ENCODE measurements around the gene RAD50.
"Not testable (repeated sequence)": the region's sequence is repeated elsewhere in the genome, so short reads cannot be mapped to it uniquely, and the experiment has no call there.

RAD50 gene

DNA sequence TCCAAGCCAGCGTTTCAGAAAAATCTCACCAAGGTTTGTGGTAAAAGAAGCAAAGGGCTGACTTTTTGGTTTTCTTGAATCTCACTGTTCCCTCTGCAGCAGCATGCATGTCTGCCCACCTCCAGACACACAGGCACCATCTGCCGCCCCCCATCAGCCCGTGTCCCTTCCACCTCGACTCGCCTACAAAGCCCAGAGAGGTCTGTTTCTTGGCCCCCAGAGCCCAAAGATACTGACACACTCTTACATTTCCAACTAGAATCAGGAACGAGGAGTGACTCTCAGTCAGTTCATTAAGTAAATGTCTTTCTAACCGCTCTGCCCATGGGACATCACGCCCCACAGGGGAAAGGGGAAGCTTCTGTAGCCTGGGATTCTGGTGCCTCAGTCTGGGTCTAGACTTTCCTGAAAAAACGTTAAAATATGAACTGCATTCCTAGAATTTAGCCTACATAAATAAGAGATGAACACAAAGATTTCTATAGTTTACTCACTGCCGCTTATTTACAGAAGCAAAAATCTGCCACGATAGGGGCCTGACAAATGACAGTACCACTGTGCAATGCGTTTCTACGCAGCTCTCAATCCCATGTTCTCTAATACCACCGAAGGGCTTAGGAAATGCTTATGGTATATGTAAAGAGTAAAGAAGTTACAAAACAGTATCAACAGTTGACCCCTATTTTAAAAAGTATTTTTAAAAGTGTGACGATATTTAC lies 121.1 kb downstream of the RAD50 start:
- DNase-seq = no peak

DNA sequence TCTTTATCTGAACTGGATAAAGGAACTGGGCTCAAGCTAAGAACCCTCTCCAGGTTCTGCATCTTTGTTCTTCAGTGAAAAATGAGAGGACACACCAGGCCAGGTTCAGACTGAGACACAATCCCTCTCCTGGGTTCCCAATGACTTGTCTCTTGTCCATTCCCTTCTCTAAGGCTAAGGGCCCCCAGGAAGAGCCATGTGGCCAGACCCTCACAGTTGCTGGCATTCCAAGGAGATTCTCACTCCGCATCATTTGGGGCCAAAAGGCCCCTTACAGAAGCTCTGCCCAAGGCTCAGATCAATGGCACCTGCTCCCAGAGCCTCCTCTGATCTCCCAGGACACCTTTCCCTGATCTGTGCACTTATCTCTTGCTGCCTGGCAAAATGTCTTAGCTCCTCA lies 122.0 kb downstream of the RAD50 start:
- no peak for DNase-seq

DNA sequence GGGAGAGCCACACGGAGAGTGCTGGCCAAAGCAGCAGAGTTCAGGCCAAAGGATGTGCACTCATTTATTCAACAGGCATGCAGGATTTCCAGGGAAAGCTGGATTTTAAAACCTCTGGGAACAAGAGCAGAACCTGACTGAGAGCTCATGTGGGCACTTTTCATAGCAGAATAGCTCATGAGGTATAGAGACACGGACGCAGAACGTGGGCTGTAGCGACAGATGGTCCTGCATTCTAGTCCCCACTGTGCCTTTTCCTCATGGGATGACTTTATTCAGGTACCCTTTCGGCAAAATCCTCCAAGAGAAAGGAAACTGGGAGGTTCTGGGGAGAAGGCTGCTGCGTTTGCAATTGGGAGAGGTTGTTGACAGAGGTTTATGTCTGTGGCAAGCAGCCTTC lies 122.4 kb downstream of the RAD50 start:
- no peak for DNase-seq

DNA sequence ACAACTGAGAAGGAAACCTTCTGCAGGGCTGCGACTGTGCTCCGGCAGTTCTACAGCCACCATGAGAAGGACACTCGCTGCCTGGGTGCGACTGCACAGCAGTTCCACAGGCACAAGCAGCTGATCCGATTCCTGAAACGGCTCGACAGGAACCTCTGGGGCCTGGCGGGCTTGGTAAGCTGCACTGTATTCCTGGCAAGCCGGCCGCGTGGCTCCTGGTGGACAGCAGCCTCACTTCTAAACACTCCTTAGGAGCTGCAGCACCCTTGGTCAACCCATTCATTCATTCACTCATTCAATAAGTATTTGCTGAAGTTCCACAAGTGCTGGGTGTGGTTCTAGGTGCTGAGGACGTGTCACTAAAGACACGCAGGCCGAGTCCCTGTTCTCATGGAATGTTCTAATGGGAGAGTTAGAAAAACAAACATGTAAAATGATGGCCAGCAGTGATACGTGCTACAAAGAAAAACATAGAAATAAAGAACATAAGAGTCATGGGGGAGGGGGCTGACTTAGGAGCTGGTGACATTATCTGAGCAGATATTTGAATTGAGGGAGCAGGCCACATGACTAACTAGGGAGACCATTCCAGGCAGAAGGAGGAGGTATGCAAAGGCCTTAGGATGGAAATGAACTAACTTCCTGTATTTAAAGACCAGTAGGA lies 123.1 kb downstream of the RAD50 start:
- no peak for DNase-seq

DNA sequence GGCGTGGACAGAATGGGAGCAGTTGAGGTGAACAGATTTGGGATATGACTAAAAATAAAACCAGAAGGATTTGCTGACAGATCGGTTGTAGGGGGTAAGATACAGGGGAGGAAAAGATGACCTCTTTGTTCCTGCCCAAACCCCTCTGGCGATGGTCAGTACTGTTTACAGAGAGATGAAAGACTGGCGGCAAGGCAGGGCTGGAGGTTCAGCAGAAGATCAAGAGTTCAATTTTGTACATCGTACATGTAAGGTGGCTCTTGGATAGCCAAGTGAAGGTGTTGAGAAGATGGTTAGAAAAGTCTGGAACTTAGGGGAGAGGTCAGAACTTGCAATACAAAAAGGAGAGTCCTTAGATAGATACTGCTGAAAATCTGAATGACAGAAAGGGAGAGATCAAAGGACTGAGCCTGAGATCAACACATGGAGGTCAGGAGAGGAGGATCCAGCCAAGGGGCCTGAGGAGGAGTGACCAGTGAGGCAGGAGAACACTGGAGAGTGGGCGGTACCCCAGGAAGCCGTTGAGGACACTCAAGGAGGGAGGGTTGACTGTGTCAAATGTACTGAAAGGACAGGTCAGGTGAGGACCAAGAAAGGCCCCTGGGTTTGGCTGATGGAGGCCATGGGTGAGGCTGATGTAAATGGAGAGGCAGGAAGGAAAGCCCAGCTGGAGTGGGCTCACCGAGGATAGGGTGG lies 124.2 kb downstream of the RAD50 start:
- no peak for DNase-seq

DNA sequence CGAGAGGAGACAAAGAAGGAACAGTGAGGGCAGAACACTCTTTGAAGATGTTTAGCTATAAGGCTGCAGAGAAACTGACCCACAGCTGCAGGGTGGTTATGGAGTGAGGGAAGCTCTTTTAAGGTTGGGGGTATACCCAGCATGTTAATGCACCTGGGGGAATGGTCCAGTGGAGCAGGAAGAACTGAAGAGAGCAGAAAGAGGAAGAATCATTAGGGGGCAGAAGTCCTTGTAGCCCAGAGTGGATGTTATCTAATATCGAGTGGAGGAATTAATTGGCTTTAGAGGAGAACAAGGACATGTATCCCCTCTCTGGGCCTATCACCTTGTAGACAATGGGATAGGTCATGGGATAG lies 124.7 kb downstream of the RAD50 start:
- DNase-seq = no peak

DNA sequence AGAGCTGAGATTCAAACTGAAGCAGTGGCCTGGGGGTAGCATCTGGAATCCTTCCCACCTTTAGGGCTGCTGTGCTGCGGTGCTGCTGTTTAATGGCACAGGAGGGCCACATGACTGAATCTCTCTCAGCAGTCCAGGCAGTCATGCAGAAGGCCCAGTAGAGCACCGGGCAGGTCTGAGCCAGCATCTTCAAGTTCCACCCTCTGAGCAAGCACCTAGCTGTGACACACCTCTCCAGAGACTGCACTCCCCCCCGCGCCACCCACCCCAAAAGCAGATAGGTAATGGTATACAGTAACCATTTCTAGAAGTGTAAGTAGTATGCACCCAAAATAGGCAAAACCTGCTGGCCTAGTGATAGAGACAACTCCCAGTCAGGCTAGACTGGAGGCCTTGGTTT lies 125.2 kb downstream of the RAD50 start:
- DNase-seq = no peak

DNA sequence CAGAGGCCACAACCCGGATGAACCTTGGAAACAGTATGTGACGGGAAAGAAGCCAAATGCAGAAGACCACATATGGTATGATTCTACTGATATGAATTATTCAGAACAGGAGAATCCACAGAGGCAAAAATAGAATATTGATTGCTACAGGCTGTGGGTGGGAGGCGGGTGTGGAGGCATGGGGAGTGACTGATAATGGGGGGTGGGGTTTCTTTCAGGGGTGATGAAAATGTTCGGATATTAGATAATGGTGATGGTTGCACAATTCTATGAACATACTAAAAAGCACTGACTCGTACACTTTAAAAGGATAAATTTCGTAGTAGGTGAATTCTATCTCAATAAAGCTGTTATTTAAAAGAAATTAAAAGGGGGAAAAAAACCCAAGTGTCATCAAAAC lies 127.7 kb downstream of the RAD50 start:
- no peak for DNase-seq

DNA sequence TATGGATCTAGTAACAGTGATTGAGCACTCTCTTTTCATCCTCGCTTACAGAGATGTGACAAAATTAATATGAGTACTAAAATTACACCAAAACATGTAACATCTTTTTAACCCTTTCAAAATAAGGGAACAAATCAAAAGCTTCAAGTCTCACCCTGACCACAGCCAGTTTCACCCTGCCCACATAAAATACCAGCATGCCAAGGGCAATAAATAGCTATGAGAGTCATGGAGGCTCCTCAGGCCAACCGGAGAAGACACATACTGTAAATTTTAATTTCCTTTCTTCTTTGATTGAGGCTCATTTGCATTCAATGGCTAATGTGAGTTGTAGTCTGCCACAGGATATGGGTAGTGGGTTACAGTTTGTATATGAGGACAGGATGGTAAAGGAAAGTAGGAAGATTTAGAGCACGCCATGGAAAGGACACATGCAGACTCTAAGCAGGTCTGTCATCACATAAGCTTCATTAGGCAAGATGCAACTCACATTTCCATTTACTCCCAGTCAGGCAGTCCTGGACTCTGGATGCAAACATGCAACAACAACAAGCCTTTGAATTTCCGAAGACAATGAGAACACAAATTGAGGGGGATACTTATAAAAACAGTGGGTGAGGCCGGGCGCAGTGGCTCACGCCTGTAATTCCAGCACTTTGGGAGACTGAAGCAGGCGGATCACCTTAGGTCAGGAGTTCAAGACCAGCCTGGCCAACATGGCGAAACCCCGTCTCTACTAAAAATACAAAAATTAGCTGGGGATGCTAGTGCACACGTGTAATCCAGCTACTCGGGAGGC lies 128.3 kb downstream of the RAD50 start:
- no peak for DNase-seq

DNA sequence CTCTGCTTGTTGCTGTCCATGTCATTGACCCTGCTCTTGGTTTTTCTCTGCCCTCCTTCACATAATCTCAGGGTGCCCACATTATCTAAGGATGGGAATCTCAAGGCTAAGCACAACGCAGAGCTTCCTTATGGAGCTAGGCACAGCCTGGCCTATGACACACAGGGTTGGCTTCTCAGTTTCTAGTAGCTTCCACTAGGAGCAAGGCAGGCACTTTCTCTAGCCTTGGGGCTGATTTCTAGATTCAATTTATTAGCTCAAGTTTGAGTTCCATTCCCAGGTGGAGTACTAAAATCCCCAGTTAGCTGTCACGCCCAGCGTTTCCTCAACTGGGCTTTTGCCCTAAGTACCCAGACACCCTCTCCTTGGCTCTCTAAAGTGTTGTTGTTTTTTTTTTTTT lies 129.4 kb downstream of the RAD50 start:
- DNase-seq = no peak

DNA sequence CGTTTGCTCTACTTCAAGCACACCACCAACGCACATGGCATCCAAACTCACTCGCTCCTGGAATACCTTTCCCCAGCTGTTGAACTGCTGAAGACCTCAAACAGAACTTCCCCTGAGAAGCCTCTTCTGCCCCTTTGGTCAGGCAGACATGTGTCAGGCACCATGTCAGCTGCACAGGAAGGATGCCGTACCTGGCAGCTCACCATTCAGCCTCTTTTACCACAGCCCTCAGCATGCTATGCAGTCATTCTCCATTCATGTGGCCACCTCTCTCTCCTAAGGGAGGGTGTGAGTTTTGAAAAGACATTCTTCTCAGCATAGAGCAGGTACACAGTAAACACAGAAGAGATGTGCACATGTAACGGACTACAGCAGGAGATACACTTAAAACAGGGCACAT lies 131.2 kb downstream of the RAD50 start:
- no peak for DNase-seq

DNA sequence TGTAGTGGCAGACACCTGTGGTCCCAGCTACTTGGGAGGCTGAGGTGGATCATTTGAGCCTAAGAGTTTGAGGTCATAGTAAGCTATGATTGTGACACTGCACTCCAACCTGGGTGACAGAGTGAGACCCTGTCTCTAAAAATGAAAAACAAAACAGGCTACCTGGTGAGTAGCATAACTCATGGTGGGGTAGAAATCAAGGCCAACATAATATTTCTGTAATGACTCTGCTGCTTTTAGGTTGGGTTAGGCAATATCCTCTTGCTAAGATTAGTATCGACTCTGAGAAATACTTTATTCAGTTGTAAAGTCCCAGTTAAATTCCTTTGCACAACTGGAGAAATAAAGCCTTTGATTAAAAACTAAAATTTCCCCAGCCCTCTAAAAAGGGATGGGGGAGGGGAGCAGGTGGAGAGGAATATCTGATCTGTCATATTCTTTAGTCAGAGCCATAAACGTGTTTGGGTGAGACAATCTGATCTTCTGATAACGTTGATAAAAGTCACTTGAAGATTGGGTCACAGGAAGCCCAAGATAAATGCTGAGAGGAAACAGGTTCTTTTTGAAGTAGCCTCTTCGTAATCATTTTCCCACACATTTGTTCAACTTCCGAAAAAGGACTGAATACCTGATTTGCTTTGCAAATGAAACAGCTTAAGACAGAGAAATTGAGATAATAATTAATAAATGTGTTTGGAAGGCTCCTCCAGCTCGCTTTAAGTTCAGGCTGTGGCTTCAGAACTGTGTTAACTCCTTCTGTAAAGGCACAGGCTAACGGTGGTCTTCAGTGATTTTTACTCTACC lies 132.0 kb downstream of the RAD50 start:
- DNase-seq = no peak

DNA sequence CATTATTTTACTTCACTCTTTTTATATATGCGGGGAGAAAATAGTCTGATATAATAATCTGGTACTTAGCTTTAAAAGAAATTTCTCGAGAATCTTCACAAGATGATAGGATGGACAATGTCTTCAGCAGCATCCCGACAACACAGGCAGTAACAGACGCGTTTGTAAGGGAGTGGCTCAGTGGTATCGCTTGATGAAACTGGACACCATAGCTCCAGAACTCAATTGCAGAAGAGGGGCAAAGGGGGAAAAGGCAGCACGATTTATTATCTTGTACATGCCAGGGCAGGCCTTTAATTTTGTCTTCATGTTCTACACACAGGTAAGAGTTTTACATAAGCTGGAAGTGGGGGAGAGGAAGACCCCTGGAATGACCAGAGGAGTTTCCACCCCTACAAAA lies 132.7 kb downstream of the RAD50 start:
- no peak for DNase-seq

DNA sequence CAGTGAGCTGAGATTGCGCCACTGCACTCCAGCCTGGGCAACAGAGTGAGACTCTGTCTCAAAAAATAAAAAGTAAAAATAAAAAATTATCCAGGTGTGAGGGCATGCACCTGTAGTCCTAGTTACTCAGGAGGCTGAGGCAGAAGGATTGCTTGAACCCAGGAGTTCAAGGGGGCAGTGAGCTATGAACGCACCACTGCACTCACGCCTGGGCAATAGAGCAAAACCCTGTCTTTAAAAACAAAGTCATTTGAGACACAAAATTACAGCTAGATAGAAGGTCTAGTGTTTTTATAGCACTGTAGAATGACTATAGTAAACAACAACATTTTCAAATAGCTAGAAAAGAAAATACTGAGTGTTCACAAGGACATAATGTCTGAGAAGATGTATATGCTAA lies 133.4 kb downstream of the RAD50 start:
- DNase-seq = no peak

DNA sequence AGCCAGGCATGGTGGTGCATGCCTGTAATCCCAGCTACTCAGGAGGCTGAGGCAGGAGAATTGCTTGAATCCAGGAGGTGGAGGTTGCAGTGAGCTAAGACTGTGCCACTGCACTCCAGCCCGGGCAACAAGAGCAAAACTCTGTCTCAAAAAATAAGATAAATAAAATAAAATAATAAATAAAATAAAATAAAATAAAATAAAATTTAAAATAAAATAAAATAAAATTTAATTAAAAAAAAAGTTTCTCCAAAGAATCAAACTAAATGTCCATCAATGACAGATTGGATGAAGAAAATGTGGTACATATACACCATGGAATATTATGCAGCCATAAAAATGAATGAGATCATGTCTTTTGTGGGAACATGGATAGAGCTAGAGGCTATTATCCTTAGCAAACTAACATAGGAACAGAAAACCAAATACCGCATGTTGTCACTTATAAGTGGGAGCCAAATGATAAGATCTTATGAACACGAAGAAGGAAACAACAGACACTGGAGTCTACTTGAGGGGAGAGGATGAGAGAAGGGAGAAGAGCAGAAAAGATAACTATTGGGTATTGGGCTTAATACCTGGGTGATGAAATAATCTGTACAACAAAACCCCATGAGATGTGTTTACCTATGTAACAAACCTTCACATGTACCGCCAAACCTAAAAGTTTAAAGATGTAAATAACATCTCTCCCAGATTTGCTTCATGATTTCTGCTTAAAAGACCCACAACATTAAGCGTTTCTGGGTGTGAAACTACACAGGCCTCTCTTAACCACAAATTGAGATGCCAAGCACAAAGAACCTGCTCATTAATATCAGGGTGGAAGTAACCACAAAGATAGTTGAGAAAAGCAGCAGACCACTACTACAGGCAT lies 135.2 kb downstream of the RAD50 start:
- not testable (repeated sequence) for DNase-seq

DNA sequence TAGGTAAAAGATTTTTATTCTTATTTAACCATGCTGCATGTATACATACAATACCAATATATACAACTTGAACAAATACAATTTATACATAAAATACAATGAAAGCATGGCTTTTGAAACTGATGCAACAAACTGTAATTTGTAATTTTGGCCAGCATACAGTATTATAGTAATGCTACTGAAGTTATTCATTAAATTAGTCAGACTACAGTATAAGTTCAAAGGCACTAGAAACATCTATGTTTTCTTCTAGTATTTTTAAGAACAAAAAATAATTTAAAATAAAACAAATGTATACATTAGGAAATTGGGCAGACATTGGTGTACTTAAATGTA lies 135.8 kb downstream of the RAD50 start:
- no peak for DNase-seq

All from NCI-H2081 treated with DMSO at 0.1 percent for 48 hours (cell line).